Right ventricle myocardium superior (tissue), 1 donor: Measurements from ENCODE around the gene S1PR1. TPM values are rescaled to one million over a fixed set of nuclear protein-coding genes. Genes with fewer than 3 reads are reported as not detected.

Experiments used
- ATAC-seq: fragments of 200-7000 bp; cut with Tn5 transposase; one replicate; pipeline ENCODE4 v1.9.1; 2020; ENCODE audit warnings: mild to moderate bottlenecking; ENCODE audit not compliant: poor library complexity
- DNase-seq: peaks from one replicate; pipeline ENCODE4 v3.0.0-alpha.2; 2020
- intact Hi-C: fragments of 100-400 bp; cut with DNase I; formaldehyde crosslinking; loops from one replicate; pipeline ENCODE4 v1.11.2; 2022
- total RNA-seq: library from RNA; stranded (reverse); fragmentation: NEBNext Ultra II Directional; extraction: Animal tissue kit (Norgen Biotek cat#: 25700); gene quantifications from one replicate; pipeline ENCODE4 v1.2.1, GENCODE V29; 2021
- donor health status: DM: no; HTN: yes; CAD: no; lungs with severe emphysema.

The S1PR1 gene
- total RNA-seq, 1 donor from 2014 or later = 50.9 TPM

DNA sequence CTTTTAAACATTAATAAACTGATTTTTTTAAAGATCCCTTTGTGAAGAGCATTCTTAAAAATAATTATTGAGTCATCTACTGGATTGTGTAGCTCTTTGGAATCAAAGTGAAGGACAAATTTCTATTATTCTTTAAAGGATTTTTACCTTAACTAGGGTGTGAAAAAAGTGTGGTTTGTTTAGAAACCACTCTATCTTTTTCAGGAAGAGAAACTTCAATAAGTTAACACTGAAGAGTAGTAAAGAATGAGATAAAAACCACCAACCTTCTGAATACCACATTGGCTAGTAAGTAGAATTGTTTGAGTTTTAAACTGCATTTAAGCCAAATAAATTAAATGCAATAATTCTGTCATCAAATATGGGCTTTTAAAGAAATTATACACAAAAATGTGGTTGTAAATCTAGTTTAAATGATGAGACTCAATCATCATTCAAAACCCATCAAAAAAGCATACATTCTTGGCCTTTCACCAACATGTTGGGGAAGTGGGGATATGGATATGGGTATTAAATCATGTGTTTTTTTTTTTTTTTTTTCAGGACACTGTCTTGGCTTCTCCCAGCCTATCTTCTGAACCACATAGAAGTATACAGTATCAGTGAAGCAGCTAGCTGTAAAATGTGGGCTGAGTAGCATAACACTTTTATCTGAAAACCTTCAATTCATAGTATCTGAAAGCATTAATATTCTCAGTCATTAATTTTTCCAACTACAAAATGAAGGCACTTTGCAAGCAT, 4.8 kb downstream of the S1PR1 start:
- no peak for DNase-seq
- ATAC-seq = no peak
- intact Hi-C loops = no loop called here

DNA sequence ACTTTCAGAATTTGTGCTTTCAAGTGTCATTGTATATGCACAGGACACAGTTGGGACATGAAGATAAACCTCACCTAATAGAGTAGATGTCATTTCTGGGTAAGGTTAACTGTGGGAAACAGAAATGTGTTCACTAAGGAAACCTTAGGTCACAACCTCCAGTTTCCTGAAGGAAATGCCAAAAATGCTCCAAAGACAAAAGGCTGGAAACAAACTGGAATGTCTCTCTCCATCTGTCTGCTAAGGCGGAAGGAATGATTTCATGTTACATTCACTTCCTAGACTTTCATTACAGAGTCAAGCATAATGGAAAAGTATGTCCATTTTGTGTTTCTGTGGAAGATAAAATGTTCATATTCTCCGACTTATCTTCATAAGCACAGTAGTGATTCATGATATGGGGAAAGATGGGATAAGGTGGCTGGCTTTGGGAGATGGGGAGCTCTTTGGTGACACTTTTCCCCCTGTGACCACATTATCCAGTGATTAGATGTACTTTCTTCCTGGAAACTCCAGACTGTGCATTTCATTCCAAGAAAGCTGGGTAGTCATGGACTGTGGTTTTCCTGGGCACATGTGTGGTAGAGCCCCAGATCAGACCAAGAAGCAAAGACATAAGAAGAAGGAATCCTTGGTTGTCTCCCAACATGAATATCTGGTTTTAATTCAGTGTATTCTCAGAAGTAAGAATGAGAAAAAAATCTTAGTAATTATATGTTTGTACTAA, 5.7 kb downstream of the S1PR1 start:
- ATAC-seq (no peak), DNase-seq (no peak)
- intact Hi-C loops = no loop called here

- ATAC-seq = no peak
- intact Hi-C loops = no loop called here
- DNase-seq = no peak
Measured at GRCh38 chr1:101243751-101244150, 6.9 kb downstream of the S1PR1 start.

DNA sequence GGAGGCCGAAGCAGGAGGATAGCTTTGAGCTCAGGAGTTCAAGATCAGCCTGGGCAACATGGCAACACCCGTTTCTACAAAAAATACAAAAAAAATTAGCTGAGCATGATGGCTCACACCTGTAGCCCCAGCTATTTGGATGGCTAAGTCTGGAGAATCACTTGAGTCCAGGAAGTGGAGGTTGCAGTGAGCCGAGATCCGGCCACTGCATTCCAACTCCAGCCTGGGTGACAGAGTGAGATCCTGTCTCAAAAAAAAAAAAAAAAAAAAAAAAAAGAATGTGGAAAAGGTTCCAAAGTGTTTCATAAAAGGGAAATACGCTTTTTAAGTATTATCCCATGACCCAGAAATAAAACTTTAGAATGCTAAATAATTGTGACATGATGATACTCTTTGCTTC, 8.0 kb downstream of the S1PR1 start:
- ATAC-seq (no peak), DNase-seq (no peak)
- intact Hi-C loops = no loop called here

DNA sequence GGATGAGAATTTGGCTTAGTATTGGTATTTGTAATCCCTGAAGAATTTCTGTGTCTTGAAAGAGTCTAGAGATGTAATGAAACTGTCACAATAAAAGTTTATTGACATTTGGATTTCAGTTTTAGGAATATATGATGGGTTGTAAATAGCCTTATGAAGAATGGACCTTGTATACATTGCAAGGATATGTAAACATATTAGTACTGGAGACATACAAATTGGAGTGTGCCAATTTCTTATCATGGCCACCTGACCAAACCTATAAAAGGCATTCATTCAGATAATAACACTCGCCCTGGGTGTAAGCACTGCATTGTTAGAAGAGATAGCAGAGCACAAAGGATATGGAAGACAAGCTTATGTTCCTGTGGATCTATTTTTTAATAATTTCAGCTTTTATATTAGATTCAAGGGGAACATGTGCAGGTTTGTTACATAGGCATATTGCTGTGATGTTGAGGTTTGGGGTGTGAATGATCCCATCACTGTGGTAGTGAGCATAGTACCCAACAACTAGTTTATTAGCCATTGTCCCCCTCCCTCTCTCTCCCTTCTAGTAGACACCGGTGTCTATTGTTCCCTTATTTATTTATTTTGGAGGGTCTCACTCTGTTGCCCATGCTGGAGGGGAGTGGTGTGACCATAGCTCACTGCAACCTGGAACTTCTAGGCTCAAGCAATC, 8.6 kb downstream of the S1PR1 start:
- intact Hi-C loops = no loop called here
- ATAC-seq = no peak

DNA sequence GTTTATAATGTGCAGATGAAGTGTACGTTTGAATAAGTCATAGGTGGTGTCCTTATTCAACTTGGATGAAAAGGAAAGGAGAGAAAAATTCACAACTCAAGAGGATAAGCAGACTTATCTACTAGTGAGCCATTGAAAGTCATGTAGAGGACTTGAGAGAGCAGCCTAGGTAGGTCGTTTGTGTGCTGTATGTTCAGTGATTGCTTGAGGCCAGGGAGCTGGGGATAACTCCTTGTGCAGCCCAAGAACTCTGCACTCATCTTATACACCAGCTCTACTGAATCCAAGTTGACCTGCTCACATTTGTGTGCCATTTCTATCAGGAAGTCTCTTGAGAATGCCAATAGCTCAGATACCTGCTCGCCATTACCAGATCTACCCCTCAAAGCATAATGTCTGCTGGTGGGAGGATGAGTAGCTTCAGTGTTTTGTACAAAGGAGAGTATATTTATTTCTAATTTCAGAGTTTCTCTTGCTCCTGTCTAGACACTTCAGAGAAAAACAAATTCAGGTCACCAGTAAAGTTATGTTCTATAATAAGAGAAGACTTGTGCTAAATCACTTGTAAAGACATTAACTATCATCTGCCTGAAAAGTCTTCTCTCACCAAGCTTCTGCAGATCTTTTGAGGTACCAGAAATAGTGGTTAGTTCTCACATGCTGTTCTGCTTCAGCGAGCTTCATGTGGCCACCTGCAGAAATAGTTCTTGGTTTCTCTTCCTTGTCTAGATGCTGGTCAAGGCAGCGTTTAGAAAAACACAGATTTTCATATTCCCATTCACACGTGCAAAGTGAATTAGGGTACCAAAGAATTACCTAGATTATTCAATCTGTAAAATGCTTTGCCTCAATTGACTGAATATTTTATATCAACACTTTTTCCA, 10.8 kb downstream of the S1PR1 start:
- intact Hi-C loops = no loop called here
- ATAC-seq (no peak), DNase-seq (no peak)

More for the DNA sequence above, 8.6 kb downstream of the S1PR1 start:
- no peak for DNase-seq

GRCh38 chr1:101250222-101250621, 13.4 kb downstream of the S1PR1 start:
- no peak for ATAC-seq
- DNase-seq = no peak
- intact Hi-C loops = no loop called here

GRCh38 chr1:101250656-101251272, 13.9 kb downstream of the S1PR1 start:
- intact Hi-C loops = no loop called here
- ATAC-seq = no peak
- no peak for DNase-seq

GRCh38 chr1:101251504-101251903, 14.7 kb downstream of the S1PR1 start:
- ATAC-seq (no peak), DNase-seq (no peak)
- intact Hi-C loops = no loop called here

GRCh38 chr1:101253976-101254674, 17.3 kb downstream of the S1PR1 start:
- ATAC-seq (no peak), DNase-seq (no peak)
- intact Hi-C loops = no loop called here

GRCh38 chr1:101257500-101258325, 20.9 kb downstream of the S1PR1 start:
- intact Hi-C loops = no loop called here
- ATAC-seq (peak; percentile 61), DNase-seq (no peak)

GRCh38 chr1:101259744-101260148, 22.9 kb downstream of the S1PR1 start:
- peak; percentile 34 for ATAC-seq
- no peak for DNase-seq
- intact Hi-C loops = no loop called here

DNA sequence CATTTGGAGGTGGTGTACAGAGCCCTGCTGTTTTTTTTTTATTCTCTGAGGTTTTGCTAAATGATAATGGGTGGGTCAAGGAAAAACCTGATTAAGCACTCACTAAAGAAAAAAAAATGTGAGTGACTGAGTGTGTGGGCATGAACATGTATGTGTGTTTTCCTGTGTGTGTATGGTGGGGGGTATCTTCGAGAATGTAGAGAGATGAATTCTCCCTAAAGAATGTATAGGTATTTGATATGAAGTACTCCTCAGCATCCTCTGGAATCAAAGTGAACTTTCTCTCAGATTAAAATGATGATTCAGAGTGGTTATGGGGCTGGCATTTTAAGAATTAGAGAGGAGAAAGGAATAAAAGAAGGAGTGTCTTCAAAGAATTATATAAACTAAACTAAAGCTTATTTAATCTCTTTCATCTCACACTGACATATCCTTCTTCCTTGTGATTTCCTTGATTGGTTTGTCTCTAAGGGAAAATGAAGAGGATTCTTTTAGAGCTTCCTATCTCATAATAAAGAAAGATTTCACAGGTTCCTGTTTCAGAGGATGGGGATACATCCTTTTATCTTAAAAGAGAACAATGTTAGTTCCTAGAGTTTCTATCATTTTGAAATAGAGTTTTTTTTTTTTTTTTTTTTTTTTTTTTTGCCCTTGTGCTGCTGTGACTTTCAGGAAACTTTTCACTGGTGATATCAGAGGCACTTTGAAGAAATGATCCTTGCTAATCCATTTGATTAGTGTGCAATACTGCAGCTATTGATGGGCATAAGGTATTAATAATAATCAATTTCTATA, 23.9 kb downstream of the S1PR1 start:
- ATAC-seq (no peak), DNase-seq (no peak)
- intact Hi-C loops = no loop called here

GRCh38 chr1:101261623-101262022, 24.8 kb downstream of the S1PR1 start:
- DNase-seq (no peak), ATAC-seq (no peak)
- intact Hi-C loops = no loop called here

- ATAC-seq = no peak
- intact Hi-C loops = no loop called here
Measured at GRCh38 chr1:101262060-101262459, 25.2 kb downstream of the S1PR1 start.

GRCh38 chr1:101262630-101263348, 26.0 kb downstream of the S1PR1 start:
- ATAC-seq = no peak
- intact Hi-C loops = no loop called here
- no peak for DNase-seq

More at GRCh38 chr1:101262060-101262459, 25.2 kb downstream of the S1PR1 start:
- no peak for DNase-seq
